NCI-H1048 (cell line): ENCODE data around the gene SLC6A6.

Source experiments
- DNase-seq: peaks from one replicate; lab custom pipeline; 2025; lab: John Stamatoyannopoulos, UW

SLC6A6 gene

DNA sequence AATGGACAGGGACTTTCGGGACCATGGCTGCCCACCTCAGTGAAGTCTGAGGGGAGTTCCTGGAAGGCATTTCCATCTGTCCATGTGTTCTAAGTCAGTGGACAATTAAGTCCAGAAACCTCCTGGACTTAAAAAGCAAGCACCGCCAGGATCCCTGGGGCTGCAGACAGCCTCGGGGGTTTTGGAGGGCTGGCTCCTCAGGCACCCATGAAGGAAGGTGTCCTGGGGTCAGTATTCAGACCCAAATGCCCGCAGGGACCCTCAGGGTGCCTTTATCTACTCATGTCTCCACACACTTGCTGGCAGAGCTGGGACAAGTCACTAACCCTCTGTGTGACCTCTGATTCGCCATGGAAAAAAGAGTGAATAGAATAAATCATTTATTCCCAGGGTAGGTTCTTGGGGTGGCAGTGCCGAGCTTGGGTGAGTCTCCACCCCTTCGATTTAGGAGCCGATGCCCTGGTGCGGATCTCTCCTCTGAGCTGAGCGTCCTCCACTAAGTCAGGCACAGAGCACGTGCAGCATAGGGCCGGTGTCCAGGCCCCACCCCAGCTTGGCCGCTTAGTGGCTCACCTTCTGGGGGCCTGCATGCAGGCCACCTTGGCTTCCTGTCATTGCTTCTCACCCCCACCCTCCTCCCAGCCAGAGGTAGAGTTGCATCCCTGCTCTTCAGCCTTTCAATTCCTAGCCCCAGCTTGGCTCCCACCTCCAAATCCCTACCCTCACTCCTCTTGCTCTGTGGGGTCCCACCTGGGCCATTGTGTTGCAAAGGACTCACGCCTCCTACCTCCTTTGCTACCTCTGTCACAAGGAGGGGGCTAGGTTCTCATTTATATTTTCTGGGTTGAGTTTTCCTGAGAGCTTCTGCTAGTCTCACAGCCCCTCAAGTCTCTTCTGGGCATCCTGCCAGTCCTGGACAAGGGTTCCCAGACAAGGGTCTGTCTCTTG lies 19.9 kb downstream of the SLC6A6 start:
- DNase-seq = no peak

DNA sequence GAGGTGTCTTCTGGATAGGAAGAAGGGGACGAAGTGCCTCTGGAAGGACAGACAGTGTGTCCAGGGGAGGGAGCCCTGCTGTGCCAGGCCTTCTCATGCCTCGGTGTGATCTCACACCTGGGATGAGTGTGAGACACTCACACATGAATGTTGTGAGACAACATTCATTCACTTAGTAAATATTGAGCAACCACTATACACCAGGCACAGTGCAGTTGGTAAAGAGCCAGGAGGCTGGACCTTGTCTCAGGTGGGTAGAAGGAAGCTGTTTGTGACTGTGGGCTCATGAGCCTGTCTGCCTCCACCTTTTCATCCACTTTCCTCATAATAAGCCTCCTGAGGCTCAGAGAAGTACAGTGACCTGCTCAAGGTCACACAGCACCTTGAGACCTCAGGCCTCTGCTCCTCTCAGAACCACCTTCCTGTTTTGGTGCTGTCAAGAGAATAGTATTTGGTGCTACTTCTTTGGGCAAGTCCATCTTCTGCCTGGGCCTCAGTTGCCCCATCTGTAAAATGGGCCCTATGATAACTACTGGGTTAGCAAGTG lies 20.9 kb downstream of the SLC6A6 start:
- DNase-seq = no peak

DNA sequence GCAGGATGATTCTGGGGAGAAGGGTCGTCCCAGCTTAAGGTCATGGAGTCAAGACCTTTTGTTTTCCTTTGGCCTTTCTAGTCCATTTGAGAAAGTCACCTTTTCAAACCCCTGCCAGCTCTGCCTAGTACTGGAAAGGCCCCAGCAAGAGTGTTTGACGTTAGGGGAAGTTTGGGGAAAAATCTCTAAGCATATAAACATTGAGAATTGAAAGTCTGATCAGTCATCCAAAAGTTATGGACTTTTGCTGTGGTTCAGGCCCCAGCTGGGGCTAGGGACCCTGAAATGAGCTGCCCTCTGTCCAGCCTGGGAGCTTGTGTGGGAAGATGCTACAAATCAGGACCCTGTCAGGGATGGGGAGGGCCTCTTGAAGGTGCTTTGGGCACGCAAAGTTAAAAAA lies 21.6 kb downstream of the SLC6A6 start:
- DNase-seq = no peak

DNA sequence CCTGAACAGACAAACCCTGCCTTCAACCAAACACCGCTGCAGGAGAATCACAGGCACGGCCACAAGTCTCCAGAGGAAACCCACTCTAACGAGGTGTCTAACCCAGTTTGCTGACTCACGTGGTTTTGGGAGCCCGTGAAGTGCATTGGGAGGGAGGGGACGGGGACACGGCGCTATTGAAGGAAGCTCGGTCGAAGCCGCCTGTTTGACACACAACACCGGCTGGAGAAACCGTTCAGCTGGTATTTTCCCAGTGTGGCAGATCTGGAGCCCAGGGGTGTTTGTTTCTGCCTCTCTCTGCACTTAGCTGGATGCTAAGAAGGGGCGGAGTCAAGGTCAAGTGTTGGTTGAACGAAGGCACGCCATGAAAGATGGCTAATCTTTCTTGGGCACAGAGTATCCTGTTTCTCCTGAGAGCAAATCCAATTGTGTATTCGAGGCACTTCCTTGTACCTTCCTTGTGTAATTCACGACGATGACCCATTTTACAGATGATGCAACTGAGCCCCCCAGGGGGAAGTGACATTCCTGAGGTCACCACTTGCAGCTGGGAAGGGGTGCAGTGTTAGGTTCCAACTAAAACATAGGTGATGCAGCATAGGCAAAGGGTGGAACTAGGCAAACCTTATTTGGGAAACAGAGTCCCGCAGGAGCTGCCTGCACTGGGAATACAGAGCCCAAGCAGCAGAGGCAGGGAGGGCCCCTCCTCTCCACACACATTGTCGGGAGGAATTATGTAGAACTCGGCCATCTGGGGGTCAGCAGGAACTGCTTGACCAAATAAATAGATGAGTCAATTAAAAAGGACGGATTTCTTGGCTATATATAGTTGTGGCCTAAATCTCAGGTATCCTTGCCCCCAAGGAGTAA lies 22.5 kb downstream of the SLC6A6 start:
- no peak for DNase-seq

DNA sequence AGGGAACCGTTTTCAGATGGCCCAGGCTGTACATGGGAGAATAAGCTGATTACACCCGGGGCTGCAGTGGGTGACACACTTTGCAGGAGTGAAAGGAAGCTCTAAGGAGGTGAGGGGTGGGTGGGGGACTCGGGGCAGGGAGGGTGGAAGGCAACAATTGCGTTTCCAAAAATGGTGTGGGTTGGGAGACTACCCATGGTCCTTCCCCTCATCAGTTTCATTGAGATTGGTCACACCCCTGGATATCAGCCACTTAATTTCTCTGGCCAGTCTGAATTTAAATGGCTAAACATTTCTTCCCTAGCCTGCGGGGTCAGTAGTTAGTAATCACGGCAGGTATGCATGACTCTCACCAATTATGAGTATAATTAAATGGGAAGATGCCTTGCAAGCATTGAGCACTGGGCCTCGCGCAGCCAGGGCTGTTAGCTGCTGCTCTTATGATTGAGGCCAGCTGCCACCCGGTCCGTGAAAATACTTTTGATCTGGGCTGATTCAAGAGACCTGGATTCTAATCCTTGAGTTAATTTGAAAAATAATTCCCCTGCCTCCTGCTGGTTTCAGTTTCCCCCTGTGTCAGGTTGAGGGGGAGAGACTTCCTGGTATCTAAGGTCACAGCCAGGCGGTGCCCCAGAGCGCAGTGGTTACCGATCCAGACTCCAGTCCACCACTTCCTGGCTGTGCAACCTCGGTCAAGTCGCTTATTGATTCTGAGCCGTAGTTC lies 23.3 kb downstream of the SLC6A6 start:
- DNase-seq = no peak

DNA sequence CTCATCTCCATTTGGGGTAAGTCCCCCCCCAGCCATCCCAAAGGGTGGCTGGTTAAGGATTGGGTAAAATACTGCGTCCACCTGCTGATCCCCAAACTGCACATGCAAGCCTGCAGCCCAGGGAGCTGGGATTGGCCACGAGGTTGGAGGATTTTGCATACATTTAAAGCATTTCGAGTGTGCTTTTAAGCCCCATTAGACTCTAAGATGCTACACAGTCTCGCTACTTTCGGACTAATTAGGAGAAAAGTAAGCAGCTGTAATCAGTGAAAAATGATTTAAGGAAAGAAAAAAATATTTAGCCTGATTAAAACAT lies 23.9 kb downstream of the SLC6A6 start:
- DNase-seq = no peak

DNA sequence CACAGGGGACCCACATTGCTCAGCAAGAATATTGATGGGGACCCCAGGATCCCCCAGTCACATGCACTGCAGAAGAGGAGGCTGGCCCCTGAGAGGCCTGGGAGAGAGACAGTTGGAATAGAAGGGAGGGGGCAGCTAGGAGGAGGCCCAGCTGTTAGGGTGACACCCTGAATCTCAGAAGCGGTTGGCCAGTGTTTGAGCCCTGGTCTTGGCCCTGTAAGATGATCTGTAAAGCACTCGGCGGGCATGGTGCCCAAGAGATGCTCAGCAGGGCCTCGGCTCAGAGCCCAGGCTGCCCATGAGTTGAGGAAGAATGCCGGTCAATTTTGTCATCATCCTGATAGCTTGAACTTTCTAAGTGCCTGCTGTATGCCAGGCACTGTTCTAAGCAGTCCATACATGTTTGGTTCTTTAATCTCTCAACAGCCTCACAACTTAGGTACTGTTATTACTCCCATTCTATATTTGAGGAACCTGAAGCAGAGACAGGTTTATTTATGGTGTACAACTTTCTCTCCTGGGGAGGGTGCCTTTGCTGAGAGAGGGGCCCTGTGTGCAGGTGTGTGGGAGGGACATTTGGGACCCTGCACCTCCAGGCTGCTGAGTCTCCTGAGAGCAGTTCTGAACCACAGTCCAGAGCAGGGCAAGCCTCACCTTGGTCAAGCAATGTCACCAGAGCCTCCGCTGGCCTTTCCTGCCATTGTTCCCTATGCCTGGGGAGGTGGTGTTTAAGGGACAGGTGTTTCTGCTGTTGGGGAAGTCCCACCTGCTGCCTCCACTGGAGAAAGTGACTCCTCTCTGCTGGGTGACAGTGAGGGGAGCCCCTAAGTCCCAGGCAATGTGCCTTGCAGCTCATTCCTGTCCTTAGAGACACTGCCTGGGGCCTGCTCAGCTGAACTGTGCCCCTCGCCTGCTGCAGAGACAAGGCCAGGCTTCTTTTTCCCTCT lies 26.0 kb downstream of the SLC6A6 start:
- no peak for DNase-seq

DNA sequence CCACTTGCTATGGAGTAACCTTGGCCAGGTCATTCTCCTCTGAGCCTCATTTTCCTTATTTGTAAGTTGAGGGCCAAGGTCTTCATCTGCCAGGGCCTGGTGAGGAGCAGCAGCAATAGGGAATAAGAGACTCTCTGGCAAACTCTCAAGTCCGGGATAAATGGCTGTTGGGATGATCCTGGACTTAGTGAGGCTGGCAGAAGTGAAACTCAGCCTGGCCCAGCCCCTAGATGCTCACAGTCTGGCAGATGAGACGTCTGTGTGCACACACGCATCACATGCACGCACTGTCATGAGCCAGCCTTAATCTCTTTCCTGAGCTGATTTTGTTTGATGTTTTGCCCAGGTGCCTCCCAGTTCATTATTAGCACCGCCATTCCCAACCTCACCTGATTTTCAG lies 26.8 kb downstream of the SLC6A6 start:
- DNase-seq = no peak

DNA sequence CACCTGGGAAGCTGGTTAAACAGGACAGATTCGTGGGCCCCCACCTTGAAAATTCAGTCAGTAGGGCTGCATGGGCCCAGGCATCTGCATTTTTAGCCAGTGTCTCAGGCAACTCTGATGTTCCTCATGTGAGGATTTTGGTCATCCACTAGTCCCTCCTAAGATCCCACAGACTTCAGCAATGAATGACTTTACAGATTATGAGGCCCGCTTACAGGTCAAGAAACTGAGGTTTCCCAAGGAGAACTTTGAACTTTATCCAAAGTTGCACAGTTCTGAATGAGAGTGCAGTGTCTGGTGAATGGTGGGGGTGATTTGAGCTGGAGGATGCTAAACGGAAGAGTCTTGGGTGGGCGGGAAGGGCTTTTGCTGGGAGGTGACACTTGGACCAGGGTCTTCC lies 27.2 kb downstream of the SLC6A6 start:
- DNase-seq = no peak

DNA sequence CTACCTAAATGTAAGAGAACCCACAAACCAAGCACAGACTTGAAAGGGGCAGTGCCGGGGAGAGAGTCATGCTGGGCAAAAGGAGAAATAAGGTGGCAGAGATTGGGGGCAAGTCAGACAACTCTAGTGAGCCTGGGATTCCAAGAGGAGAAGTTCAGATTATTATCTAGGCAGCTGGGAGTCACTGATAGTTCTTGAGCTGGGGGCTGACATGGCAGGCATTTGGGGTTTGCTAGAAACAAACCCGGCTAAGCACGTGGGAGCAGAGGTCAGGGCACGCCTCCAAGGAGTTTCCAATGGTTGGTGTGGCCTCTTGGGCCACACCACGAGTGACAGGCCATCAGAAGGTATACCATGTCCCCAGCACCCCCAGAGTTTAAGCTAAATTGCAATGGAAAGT lies 27.6 kb downstream of the SLC6A6 start:
- DNase-seq = no peak

DNA sequence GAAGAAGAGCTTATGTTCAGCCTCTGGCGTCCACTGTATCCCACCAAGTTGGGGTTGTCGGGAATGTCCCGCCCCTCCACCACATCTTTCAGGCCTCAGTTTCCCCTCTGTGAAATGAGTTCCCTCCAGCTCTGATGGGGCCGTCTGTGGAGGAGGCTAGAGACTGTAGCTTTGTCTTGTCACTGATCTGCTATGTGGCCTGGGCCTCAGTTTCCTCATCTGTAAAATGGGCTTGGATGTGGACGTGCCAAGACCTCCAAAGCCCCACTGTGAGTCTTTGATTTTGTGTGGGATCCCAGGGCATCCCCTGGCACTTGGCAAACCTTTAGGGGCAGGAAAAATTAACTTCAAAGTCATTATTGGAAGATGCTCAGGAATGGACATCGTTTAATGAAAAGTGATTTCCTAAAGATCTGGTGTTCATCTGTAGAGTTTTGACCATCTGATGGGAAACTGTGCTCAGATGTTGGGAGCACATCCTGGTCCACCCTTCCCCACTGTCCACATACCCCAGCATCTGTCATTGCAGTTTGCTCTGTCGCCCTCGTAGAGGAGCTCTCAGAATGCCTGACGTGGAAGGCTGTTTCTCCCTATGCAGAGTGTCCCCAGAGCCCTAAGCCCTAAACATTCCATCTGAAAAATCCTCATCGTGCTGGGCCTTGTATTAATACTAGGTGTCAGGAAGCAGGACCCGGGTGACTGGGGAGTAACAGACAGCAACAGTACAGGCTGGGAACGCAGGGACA lies 28.5 kb downstream of the SLC6A6 start:
- DNase-seq = no peak

DNA sequence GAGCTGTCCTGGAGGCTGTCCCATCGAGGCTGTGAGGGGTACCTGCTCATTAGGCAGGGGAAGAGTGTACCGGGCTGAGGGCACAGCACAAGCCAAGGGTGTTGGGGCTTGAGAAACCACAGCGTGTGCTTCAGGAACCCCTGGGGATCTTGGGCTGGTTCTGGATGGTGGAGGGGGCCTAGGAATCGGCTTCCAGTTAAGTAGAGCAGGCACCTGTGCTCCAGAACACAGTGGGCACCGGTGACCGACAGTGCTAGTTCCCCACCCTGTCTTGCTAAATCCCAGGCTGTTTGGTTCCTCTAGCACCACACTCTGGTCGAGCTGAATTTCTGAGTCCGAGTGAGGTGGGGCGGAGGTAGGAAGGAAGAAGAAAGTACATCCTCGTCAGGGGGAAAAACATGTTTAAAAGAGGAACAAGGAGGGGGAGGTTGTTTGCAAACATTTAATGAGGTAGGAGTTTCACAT lies 29.1 kb downstream of the SLC6A6 start:
- no peak for DNase-seq

DNA sequence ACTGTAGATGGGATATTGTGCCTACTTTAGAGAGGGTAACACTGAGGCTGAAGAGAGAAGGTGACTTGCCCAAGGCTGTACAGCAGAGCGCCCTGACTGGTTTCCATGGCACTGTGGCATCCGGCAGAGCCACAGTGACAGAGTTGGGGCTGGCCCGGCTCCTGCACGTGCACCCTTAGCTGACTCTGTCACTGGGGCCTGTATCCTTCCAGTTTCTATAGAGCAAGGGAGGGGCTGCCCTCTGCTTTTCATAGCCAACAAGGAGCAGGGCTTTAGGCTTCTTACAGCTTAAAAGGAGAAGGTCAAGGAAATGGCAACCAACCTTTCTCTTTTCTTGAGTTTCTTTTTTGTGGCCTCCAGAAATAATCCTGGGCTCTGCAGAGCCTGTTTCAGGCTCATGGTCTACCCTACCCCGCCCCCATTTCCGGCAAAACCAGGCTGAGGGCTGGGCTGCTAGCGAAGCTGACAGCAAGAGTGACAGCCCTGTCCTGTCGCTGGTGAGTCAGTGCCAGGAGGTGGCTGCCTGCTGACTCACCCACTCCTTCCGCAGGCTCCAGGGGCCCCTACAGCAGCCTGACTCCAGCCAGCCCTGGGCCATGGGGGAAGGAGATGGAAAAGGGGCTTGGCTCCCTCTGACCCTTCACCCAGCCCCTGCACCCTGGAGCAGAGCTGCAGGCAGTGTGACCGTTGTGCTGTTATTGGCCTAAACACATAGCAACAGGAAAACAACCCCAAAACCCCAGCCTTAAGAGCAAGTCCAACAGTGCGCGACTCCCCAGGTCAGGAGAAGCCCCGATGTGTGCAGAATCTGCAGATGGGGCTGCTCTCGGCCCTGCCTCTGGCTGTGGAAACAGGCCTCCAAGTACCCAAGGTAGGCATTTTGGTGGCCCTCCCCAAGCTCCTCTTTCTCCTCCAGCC lies 29.8 kb downstream of the SLC6A6 start:
- no peak for DNase-seq

DNA sequence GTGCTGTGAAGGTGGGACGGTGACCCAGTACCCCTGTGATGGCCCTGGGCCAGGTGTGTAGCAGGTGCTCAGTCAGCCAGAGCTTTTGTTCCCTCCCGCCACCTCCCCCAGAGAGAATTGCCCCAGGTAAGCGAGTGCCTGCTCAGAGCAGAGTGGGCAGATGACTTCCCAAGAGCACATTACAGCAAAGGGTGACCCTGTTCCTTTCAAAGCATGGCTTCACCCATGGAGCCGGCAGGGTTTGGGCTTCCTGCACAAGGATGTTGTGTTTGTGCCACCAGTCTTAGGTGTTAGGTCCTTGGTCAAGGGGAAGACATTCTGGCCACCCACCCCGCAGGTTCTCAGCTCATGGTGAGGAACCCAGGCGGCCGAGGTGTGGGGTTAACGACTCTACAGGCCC lies 30.7 kb downstream of the SLC6A6 start:
- DNase-seq = no peak

DNA sequence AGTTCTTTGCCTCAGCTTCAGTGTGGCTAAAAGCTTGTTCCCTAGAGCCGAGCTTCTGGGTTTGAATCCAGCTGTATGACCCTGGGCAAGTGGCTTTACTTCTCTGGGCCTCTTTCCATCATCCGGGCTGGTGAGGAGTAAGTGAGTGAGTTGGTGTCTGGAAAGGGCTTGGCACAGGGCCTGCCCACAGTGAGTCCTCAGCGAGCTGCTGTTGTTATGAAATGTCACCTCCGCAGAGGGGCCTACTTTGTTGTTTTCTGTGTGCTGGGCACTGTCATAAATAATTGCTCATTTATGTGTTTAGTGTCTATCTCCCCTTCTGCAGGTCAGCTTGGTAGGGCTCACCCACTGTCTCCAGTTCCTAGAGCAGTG lies 31.7 kb downstream of the SLC6A6 start:
- DNase-seq = no peak

DNA sequence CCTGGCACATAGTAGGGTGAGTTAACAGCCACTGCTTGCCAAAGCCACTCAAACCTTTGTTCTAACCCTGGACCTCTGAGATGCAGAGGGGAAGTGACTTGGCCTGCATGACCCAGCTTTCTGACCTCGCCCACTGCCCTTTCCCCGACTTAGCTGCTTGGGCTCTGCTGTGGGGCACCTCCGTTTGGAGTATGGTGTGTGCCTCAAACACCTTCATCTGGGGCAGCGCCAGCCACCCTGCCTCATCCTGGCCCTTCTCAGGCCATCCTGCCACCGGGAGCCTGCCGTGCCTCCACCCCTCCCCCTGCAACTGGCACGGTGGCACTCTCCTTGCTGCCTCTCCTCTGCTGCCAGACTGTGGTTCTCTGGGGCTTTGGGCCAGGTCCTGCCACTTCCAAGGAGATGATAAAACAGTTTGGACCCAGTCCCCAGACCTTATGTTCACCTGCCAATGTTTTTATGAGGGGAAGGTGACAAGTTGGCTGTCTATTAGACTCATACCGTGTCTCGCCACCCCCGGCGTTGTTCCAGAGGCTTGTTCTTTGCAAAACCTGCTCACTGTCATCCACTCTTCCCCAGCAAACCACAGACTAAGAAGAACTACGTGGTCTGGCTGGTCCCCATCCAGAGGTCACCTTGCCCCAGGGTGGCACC lies 32.2 kb downstream of the SLC6A6 start:
- no peak for DNase-seq

DNA sequence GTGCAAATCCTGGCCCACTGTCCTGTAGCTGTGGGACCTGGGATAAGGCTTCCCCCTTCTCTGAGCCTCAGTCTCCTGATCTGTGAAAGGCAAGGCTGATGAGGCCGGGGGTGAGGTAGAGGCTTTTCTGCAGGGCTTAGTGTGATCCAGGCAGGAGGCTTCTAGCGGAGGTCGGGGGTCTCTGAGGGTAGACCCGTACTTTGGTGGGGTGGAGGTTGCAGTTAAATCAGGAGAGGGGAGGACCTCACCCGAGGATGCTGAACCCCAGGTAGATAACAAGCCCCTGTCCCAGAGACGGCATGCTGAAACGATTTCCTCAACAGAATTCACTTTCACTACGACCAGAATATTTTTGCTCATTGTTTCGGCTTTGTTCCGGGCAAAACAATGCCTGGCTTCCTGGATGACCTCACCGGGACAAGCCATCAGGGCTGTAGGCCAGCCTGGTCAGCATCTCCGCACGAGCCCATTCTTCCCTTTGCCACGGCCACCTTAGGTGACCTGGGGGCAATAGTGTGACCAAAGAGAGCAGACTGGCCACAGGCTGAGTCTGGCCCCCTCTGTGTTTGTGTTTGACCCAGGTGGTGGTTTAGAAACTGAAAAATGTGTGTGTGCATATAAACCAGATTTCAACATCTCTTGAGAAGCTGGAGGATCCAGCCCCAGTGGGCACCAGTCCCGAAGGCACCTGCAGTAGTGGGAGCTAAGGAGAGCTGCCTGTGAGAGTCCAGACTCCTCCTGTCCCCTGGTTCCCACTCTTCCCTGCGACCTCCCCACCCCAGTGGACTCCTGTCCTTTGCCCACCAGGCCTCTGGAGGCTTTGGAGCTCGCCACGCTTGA lies 33.0 kb downstream of the SLC6A6 start:
- no peak for DNase-seq

DNA sequence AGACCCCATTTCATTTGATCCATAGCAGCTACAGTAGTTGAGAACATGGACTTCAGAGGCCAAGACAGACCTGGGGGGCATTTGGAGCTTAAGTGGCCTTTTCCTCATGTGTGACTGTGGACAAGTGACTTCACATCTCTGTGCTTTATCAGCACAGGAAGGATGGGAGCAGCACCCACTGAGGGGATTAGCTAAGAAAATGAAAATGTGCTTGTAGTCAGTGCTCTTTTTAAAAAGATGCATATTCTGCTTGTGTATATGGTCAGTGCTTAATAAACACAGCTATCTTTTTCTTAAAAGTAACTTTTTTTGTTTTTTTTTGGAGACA lies 34.5 kb downstream of the SLC6A6 start:
- DNase-seq = no peak
